GM21390 (cell line): Measurements from ENCODE around the gene KCNJ9.
"Not testable (repeated sequence)": the region's sequence is repeated elsewhere in the genome, so short reads cannot be mapped to it uniquely, and the experiment has no call there.

Experiments
- ATAC-seq: cut with Tn5 transposase; IDR thresholded peaks from one replicate; pipeline ENCODE4 v1.9.1; 2021; ENCODE audit not compliant: unreplicated experiment

The KCNJ9 gene

DNA sequence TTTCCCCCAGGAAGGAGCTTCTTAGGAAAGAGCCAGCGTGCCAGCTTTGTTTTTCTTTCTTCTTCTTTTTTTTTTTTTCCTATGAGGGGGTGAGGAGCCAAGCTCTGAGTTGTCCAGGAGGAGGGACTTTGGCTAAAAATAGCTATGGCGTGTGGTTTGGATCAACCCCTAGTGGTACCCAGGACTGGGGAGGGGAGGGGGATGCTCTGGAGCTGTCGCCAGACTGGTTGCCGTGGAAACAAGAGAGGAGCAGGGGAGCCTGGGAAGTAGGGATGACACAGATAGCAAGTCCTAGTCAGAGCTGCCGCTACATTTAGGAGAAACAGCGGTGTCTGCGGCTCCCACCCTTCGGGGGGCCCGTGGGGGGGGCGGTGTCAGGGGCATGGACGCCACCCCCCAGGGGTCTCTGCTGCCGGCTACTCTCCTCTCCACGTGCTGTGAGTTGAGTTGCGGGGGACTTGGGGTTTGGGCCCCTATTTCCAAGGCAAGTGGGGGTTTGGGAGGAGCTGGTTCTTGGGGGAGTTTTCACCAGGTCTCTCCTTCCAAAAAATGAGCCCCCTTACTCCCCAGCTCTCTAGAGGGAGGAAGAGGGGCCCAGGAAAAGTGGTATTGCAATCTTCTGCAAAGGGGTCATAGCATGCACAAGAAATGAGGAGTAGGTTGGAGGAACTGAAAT lies at the start of gene KCNJ9:
KCNJ9 (plus strand) TSS at position 278 of the 676 bp plus-strand sequence. CDS start 2,493 bp downstream, outside the sequence.
- ATAC-seq: no peak

DNA sequence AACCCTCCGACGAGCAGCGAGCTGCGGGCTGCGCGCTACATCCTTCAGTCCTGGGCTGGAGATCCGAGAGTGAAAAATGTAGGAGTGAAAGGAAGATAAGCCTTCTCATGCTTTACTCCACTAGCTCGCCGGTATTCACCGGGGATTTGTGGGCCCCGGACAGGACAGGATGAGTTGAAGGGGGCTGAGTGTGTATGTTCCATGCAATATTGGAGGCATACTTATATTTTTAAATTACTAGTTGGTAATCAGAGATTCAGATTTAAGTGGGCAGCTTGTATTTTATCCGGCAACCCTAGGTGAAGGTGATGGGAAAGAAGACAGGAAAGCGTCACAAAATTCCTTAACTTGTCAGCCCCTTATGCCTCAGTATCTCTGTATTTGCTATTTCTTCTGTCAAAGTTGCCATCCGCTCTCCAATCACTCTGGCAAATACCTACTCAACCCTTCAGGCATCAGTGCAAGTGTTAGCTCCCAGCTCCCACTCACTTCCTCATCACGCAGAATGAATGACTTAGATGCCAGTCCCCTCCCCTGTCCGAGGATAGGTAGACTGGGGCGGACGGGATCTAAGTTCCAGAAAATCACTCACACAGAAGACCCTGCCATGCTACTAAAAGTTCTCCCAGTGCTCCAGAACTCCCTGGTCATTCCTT lies 49.0 kb upstream of the KCNJ9 start:
- ATAC-seq: peak; percentile 24

- ATAC-seq: no peak
Measured at GRCh38 chr1:160040476-160040875, 40.9 kb upstream of the KCNJ9 start.

GRCh38 chr1:160043543-160043942 lies 37.8 kb upstream of the KCNJ9 start:
- ATAC-seq: no peak

GRCh38 chr1:160045653-160046052 lies 35.7 kb upstream of the KCNJ9 start:
- no peak for ATAC-seq

- ATAC-seq: peak; percentile 67
Measured at GRCh38 chr1:160046494-160047110, 34.7 kb upstream of the KCNJ9 start.

DNA sequence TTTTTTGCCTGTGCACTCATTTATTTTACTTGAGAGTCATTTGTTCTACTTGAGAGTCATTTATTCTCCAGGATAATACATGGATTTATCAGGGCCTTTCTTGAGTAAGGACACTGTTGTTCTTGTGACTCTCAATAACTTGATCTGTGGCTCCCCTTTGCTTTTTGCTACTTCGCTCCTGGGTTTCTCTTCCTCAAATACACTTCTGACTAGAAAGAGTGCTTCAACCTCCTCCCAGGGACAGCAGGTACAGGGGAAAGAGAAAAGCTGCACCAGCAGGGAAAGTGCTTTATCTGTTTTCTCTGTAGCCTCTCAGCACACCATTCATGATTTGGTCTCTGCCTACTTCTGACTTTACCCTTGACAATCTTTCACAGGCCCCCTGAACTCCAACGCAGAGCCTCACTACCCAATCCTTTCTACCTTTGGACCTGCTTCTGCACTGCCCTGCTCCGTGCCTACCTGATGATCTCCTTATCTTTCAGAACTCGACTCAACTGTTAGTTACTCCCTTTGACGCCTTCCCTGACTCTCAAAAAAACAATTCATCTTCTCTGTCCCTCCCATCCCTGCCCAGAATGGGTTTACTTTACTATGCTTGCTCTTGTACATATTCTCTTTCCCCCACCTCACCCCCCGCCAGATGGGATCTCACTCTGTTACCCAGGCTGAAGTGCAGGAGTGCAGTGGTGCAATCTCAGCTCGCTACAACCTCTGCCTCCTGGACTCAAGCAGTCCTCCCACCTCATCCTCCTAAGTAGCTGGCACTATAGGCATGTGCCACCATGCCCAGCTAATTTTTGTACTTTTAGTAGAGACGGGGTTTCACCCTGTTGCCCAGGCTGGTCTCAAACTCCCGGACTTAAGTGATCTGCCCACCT lies 34.0 kb upstream of the KCNJ9 start:
- peak; percentile 53 for ATAC-seq

- ATAC-seq: no peak
Measured at GRCh38 chr1:160048335-160048734, 33.0 kb upstream of the KCNJ9 start.

- no peak for ATAC-seq
Measured at GRCh38 chr1:160049101-160049500, 32.2 kb upstream of the KCNJ9 start.

GRCh38 chr1:160050182-160050581 lies 31.2 kb upstream of the KCNJ9 start:
- not testable (repeated sequence) for ATAC-seq

DNA sequence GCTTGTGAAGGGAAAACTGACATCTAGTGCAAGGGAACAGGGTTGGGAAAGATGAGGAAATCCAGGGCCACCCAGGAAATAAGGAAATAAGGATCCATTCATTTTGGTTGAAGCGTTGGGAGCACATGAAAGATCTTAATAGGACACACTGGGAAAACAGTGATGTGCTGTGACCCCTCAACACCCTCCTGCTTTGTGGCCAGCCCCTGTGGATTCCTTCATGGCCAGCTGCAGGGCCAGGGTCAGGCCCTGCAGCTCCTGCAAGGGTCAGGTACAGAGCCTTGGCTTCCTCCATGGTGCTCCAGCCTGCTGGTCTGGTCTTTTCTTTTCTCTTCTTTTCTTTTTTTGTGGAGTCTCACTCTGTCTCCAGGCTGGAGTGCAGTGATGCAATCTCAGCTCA lies 30.7 kb upstream of the KCNJ9 start:
- ATAC-seq: no peak

- ATAC-seq: no peak
Measured at GRCh38 chr1:160052936-160053335, 28.4 kb upstream of the KCNJ9 start.

DNA sequence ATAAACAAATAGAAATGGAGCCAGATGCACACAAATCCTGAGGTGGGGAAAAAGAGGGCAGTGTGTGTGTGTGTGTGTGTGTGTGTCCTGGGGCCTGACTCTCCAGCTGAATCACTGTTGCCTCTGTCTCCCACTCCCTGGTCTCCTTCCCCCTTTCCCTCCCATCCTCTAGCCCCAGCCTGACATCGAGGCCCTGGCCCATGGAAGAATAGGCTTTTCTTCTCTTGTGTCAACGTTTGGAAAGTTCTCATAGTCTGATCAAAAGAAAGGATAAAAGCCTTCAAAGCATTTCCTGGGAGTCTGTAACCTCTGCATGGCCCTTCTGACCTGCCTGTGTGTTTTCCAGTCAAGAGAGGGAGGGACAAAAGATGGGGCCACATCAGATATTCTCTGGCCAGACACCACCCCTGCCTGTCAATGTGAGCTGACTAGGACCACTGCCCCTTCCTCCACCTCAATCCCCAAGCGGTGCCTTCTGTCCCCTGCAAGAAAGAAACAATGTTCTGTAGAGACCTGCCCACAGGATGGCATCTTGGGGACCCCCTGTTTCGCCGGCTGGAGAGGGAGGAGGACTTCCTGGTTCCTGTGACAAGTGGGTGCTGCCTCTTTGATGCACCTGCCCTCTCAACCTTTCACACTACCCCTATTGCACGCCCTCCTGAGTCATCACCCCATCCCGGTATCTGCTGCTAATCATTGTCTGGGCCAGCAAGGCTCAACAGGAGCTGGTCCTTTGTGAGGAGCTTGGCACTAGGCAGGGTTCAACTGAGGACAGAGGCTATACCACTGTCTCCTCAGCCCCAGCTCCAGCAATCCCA lies 27.6 kb upstream of the KCNJ9 start:
- no peak for ATAC-seq

- ATAC-seq: no peak
Measured at GRCh38 chr1:160056648-160057169, 24.6 kb upstream of the KCNJ9 start.

DNA sequence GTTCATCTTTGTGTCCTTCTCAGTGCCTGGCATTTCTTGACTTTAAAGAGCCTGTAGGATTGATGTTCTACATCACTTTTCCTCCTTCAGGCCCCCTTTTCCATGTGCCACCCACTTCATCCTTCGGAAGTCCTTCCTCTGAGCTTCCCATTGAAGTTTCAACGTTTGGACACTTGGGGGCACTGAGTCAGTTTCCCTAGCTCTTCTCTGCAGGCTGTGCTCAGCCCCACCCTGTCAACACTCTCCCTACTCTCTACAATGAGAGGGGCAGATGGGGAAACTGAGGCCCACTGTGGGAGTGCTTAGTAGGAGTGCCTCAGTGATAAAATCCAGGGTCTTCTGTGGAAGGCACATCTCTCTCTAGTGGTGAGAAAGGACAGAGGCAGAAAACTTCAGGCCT lies 23.3 kb upstream of the KCNJ9 start:
- no peak for ATAC-seq

DNA sequence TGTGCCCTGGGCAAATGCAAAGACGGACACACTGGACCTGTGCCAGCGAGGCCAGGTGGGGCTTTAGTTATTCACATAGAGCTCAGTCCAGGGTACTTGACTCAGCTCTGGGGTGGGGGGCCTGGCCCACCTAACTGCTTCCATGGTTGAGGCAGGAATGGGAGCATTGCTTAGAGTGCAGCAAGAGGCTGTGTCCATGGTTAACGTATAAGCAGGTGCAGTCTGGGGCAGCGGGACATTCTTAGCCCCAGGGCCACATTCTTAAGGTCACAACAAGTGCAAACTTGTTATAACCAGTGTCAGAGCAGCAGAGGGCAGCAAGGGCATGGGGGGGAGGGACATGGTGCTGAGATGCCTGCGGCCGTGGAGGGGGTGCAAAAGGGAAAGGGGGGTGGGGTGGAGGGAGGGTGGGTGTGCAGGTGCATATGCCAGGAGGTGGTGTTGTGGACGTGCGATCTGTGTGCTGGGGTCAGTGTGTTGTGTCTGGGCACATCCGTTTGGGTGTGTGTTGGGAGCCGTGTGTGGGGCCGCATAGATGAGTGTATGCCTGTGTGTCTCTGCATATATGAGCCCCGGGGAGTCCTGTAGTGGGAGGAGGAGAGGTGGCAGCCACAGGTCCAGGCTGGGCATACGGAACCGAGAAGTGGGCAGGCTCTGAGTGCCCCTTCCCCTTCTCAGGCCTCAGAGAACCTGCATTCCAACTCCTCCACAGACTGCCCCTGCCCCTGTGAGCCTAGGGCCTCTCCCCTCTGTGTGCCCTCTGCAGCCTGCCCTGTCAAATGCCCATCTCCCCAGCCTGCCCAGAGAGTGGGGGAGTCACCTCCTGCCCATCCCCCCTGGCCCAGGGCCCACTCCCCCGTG lies 19.7 kb upstream of the KCNJ9 start:
- no peak for ATAC-seq

- ATAC-seq: no peak
Measured at GRCh38 chr1:160062230-160062532, 19.2 kb upstream of the KCNJ9 start.

GRCh38 chr1:160063176-160063575 lies 18.2 kb upstream of the KCNJ9 start:
- no peak for ATAC-seq

DNA sequence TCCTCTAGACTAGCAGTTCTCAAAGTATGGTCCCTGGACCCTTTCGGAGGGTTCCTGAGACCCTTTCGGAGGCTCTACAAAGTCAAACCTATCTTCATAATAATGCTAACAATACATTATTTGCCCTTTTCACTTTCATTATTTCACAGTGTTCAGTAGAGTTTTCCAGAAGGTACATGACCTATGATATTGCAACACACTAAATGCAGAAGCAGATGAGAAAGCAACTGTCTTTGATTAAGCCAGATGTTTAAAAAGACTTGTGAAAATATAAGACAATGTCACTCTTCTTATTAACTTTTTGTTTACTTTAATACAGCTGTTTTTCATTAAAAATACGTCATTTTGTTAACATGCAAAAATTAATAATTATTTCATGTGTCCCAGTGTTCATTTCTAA lies 17.2 kb upstream of the KCNJ9 start:
- no peak for ATAC-seq
